Muscle of arm (tissue), 12 donors: Measurements from ENCODE around the gene NME7. TPM values are rescaled to one million over a fixed set of nuclear protein-coding genes. Genes with fewer than 3 reads are reported as not detected.
"Not testable (repeated sequence)": the region's sequence is repeated elsewhere in the genome, so short reads cannot be mapped to it uniquely, and the experiment has no call there.

Experiments
- DNase-seq: peaks from one replicate; pipeline ENCODE4 v3.0.0-alpha.2; 2013
- polyA plus RNA-seq, 12 donors: library from polyadenylated mRNA; unstranded; fragments of 120-200 nt; gene quantifications; one replicate each; pipeline ENCODE4 v1.2.1, GENCODE V29; 2013; ENCODE audit not compliant: insufficient read length in 12 of 12

Gene NME7
- polyA plus RNA-seq, 12 donors: 15.1 to 28.1 (median 21.9) TPM; not detected in 2

DNA sequence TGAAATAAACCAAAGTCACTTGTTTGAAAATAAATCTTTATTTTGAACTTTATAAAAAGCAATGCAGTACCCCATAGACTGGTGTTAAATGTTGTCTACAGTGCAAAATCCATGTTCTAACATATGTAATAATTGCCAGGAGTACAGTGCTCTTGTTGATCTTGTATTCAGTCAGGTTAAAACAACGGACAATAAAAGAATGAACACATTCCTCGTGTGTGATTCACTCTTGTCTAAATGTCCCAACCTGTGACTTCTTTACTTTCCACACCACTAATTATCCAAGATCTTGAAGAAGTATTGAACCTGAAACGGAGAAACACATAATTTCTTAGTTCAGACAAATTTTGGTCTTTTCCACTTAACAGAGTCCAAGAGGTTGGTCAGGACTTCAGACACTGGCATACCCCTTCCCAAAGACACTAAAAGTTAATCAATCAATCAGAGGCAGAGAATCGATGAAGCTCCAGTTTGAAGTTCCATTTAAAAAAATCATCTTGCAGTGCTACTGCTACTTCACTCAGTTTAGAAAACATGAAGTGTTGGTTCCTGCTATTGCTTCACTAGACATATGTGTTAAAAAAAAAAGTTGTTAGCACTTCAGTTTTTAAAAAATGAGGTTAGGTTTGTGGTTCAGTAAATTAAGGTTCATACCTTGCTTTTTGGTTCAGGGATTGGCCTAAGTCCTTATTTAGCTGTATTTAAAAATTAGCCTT is 234.9 kb downstream of the NME7 start:
- no peak for DNase-seq

DNA sequence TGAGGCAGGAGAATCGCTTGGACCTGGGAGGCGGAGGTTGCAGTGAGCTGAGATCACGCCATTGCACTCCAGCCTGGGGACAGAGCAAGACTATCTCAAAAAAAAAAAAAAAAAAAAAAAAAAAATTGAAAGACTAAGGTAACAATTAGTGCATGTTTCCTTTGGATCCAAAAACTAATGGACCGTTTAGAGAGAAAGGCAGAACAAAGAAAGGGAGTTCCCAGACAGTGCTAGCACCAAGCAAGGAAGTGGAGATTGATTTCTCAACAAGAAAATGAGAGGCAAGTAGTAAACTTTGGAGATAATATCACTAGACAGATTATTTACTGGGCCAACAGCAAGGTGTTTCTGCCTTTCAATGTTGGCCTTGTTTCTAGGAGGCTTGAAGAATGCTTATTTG is 236.9 kb downstream of the NME7 start:
- DNase-seq: no peak

DNA sequence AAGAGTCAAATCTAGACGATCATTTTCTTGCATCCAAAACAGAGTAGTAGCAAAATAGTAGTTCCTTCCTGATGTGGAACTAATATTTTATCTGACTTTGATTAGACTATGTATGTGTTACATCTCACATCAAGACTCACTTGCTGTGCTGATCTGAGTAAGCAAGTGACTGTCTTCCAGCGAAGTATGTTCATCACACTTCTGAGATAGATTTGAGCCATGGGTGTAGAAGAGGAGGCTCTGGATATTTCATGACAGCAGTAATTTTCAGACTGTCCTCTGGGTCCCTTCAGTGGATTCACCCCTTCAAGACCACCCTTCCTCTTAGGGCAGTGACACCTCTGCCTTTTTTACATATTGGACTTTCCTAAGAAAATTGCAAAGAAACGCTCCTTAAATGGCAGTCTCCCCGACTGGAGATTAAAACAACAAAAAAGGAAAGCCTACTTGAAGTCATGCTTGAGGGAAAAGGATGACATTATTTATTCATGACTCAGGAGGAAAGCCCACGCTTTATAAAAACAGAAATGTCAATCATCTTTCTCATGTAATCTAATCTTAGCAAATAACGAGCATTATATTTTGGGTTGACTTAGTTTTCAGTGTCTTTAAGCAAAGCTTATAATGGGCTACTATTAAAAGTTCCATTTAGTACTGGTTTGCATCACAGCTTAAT is 238.3 kb downstream of the NME7 start:
- DNase-seq: no peak

DNA sequence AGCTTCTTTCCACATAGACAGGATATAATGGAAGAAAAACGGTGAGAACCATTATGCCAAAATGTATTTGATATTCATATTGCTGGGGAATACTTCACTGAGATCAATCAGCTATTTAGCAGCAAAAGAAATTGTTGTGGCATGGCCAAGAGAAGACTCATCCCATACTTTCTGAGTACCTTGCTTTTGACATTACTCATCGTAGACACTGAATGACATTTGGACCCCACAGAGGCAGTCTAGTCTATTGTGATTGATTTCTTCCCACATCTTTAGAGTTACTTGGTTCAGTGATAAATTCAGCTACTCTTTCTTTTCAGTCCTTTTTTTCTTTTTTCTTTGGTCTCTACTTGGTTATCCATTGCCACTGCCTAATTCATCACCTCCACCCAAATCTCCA is 239.0 kb downstream of the NME7 start:
- no peak for DNase-seq

DNA sequence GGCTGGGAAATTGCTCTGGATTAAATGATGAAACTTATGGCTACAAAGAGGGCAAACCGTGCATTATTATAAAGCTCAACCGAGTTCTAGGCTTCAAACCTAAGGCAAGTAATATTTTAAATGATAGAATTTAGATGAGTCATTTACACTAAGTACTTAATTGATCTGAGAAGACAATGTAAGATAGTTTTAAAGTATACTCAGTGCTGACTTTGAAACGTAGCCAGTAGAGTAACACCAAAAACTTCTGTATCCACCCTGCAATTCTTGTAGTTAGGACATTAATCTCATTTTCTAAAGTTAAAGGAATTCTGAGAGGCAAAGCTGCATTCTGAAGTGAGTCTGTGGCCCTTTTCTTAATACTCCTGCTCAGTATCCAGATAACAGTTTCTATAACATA is 240.3 kb downstream of the NME7 start:
- DNase-seq: no peak

DNA sequence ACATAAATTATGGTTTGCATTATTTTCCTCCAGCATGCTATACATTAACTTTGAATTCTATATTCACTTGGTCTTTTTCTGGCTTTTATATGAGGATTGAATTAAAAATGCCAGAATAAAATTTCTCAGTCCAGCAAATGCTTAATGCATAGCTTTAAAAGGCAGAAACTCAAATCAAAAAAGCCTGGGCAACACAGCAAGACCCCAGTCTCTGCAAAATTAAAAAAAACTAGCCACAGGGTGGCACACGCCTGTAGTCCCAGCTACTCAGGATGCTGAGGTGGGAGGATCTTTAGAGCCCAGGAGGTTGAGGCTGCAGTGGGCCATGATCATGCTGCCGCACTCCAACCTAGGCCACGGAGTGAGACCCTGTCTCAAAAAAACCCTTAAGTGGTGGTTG is 241.3 kb downstream of the NME7 start:
- DNase-seq: no peak

DNA sequence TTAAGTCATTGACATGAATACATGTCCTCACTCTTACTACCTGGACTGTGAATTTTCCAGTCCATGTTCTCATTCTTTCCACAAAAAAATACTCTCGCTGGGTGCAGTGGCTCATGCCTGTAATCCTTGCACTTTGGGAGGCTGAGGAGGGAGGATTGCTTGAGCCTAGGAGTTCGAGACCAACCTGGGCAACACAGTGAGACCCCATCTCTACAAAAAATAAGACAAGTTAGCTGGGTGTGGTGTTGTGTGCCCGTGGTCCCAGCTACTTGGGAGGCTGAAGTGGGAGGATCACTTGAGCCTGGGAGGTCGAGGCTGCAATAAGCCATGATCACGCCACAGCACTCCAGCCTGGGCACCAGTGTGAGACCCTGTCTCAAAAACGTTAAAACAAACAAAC is 242.0 kb downstream of the NME7 start:
- not testable (repeated sequence) for DNase-seq

DNA sequence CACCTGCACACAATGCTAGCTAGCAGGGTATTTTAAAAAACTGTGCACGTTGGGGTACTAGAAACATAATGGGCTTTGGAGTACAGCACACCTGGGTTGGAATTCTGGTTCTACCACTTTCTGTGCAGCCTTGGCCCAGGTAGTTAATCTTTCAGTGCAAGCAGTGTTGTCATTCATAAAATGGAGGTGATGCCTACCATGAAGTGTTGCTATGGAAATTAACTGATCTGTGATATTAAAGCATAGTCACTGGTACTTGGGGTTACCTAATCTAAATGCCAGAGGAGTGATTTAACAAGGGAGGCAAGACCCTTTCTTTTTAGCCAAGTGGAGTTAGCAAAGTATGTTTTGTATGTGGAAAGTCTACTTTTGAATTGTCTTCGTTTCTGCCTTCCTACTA is 243.1 kb downstream of the NME7 start:
- no peak for DNase-seq

DNA sequence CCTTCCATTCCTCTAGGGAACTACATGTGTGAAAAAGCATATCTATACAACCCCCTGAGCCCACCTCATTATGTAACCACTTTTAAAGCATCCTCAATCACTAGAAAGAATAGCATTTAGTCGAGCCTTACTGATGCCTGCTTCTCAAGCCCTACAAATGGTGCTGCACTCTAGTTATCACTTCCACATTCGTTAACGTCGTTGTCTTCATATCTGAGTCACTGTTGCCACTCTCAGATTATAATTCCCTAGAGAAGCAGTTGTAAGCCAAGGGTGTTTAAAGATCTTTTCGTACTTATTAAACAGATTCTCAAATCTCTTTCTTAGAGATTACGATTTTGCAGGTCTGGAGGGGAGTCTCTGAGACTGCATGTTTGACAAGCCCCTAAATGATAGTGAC is 244.6 kb downstream of the NME7 start:
- DNase-seq: no peak

DNA sequence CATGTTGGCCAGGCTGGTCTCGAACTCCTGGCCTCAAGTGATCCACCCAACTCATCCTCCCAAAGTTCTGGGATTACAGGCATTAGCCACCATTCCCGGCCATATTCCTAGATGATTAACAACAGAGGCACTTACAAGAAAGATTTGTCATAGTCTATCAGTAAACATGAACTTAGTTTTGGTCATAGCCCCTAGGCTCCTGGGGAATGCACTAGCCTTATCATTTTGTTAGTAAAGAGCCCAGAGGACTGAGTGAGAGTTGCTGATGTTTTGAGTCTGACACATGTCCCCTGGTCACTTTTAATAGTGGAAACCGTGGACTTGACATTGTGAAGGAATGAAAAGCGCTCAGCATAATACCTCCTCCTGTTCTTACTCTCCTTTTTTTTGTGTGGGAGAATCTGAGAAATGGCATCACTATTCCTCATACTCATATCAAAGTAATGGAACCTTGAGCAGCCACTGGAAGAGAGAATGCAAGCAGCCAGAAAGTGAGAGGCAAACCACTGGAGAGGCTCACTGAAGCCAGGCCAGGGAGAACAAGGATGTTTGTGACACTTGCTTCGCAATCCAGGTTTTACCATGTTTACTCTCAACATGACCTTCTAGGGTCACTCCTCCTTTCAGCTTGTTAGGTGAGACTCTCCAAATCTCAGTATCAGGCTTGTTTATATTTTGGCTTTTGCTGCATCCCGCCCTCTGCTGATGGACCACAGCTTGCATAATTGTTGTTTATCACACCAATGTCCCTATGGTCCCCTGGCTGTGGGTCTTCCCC is 246.3 kb downstream of the NME7 start:
- DNase-seq: no peak

DNA sequence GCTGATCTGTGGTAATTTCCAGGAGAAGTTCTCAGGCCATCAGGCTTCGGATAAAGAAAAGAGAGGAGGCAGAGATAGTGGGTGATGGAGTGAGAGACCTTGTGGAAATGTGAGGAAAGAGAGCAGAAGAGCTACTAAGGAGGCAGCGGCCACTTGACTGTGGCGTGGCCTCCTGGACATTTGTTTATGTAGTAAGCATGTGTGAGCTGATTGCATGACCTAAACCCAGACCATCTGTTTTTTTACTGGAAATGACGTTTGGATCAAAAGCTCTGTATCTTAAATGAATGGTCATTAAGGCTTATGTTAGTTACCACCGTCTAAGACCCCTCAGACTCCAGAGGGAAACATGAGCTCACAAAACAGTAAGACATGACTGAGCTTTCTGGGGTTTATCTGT is 247.5 kb downstream of the NME7 start:
- no peak for DNase-seq

DNA sequence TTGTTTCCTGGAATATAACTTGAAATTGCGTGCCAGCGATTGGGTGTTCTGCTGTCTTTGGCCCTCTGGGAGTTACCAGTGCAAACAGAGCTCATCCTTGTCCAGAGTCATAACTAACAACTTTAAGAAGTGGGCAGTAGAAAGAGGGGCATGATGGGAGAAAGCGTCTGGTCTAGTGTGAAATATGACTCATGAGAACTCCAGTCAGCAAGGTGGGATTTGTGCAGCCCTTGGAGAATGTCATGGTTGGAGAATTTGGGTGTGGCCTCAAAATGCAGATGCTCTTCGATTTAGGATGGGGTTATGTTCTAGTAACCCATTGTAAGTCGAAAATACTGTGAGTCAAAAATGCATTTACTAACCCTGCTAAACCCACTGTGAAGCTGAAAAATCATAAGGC is 248.2 kb downstream of the NME7 start:
- no peak for DNase-seq

DNA sequence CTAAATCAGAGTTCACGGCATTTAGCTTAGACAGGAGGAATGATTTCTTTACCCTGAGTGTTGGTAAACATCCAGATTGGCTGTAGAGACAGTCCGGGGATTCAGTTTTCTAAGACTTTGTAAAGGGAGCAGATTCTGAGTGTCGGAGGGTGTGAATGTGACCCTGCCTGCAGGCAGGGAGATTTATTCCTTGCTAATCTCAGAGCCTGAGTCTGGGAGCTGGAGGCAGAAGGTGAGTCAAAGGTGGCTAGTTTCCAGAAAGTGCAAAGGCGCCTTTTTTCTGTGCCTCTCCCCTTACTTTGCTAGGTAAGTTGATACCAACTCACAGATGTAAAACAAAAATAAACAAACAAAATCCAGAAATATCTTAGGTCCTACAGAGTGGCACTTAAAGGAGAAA is 249.4 kb downstream of the NME7 start:
- DNase-seq: no peak

DNA sequence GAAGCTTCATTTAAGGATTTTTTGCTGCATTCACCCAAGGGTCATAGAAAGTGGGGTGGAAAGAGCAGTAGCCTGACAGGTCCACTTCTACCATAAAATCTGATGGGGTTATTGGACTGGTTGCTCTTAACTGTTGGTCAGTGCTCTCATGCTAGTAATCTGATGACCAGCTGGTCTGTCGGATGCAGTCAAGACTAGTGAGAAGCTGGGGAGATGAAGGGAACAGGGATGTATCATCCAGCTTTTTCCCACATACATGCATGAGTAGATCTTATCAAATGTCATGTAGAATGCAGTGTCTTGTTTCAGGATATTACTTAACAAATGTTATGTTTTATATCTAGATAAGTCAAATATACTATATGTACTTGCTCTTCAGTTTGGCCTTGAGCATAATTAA is 250.0 kb downstream of the NME7 start:
- DNase-seq: no peak

DNA sequence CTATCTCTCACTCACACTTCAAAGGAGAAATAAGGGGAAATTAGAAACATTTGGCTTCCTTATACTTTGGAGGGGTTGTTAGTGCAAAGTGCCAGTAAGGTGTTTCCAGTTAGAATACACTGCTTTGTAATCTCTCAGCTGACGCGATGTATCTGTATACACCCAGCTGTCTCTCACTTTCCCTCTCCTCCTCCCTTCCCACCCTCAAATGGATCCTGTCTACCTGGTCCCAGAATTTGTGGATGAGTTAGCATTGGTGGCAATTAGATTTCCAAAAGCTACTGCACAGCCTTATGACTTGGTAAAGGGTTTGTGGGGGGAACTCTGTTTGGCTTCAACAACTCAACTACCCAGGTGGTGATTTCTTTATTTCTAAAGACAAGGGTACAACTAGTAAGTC is 250.6 kb downstream of the NME7 start:
- DNase-seq: no peak

DNA sequence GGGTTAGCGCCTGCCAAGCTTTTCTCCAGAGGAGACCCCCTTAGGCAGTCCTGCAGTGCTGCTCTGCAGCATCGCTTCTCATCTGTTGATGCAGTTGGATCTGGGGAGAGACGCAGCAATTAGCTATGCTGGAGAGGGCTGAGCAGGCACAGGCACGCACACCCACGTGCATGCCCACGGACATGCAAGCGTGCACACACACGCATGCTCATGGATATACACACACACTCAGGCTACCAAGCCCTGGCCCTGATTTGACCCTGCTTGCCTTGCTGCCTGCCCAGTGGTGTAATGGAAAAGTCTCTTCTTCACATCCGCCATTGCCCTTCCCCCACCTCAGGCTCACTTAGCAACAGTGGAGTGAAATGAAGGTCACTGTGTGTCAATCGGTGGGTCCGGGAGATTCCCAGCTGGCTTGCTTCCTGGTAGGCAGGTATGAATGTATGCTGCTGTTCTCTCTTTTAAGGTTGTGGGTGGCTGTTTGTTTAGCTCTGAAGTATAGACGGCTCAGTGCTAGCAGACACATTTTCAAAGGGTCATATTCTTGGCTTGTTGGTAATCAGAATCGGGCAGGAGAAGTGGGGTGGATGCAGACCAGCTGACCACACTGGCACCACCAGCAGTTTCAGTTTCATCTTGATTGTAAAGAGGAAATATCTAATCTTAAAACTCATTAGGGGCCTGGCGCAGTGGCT is 251.6 kb downstream of the NME7 start:
- DNase-seq: no peak

DNA sequence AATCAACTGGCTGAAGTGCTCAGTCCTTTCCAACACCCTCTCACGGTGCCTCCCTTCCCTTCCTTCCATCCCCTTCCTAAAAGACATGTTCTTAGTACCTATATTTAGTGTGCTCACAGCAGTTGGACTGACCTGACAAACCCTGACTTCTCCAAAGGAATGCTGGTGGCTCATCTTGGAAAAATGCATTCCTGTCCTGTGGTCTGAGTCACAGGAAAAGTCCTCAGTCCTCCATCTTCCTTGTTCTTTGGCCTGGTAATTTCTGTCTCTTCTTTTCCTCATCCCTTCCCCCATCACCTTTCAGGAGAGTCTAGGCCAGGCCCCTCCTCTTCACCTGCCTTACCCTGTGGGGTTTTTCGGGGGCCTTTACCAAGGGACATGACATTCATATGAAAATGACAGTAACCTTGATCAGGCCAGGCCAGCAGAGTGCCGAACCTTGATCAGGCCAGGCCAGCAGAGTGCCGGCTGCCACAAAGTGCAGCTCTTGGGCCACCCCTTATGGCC is 253.9 kb downstream of the NME7 start:
- no peak for DNase-seq

DNA sequence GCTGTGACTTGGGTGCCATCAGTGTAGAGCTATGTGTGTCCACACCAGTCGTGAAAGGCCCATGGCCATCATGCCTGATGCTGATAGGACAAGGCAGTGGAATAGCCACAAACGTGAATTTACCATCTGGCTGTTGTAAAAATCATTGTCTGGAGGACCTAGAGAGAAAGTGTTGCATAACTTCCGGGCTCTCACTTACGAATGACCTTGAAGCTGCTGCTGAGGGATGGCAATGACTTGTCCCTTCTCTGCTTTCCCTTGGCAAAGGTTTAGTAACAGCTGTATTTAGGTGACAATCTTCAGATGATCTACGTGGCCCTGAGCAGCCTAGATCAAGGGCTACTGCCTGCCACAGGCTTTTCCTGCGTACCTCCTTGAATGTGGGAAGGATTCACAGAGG is 255.4 kb downstream of the NME7 start:
- no peak for DNase-seq

DNA sequence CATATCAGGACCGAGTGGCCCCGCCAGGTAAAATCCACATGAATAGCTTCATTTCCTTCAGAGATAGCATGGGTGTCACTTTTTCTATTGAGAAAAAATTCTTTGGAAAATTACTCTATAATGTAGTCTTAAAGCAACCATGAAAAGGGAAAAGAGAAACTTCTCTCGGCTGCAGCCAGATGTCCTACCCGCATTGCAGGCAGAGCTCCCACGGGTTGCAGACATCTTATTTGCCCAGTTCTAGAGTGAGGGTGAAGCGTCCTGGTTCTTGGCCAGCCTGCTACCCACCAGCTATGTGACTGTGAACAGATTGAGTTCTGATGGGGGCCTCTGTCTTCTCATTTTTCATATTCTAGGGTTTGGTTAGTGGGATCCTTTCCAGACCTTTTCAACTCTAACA is 256.1 kb downstream of the NME7 start:
- DNase-seq: no peak

DNA sequence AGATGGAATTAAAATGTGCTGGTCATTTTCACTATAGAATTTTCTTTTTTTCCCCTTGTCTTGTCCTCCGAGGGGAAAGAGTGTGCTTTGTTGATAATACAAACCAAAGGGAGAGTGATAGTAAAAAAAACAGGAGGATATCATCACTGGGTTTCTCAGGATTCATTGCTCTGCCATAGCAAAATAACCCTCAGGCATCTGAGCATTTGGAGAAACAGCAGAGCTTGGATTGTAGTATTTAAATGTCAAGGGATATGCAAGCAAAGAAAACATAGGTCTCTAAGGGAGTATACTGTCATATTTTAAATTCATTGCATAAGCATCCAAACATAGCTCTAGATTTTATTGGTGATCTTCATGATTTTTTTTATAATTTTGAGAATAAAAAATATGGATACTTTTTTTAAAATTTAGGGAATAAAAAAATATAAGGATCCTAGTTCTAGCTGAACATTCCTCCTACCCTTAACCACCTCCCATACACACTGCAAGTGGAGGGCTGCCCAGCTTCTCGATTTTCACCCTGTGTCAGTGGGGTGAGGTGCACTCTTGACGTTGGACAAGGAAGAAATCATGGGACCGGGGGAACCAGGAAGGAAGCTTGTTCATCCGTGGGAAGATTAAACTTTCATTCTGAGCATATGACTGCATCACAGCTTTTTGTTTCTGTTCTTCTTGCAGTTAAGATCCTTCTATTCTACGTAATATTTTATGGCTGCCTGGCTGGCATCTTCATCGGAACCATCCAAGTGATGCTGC is 256.7 kb downstream of the NME7 start:
- no peak for DNase-seq

DNA sequence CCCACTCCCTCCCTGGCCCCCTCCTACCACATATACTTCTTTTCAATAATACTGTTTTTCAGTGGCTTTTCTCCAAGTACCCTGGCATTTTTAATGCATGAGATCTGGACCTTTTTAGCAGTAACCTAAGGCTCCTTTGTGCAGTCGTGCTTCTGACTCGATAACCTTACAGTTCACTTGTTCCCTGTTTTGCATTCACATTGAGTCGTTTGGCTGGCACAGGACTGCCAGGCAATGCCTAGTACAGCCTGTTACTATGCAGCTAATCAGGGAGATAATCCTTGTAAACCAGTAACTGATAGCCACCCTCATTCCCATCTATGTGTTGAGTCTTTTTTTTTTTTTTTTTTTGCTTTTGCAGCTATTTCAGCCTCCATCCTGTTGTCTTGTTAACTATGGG is 257.4 kb downstream of the NME7 start:
- DNase-seq: no peak
